Globus pallidus (tissue), 1 donor: ENCODE data around the gene PPP1R1B.
"Not testable (repeated sequence)": the region's sequence is repeated elsewhere in the genome, so short reads cannot be mapped to it uniquely, and the experiment has no call there.

Source experiments
- DNase-seq: peaks from one replicate; pipeline ENCODE4 v3.0.0-alpha.2; 2015; ENCODE audit warnings: low spot score

Gene PPP1R1B

DNA sequence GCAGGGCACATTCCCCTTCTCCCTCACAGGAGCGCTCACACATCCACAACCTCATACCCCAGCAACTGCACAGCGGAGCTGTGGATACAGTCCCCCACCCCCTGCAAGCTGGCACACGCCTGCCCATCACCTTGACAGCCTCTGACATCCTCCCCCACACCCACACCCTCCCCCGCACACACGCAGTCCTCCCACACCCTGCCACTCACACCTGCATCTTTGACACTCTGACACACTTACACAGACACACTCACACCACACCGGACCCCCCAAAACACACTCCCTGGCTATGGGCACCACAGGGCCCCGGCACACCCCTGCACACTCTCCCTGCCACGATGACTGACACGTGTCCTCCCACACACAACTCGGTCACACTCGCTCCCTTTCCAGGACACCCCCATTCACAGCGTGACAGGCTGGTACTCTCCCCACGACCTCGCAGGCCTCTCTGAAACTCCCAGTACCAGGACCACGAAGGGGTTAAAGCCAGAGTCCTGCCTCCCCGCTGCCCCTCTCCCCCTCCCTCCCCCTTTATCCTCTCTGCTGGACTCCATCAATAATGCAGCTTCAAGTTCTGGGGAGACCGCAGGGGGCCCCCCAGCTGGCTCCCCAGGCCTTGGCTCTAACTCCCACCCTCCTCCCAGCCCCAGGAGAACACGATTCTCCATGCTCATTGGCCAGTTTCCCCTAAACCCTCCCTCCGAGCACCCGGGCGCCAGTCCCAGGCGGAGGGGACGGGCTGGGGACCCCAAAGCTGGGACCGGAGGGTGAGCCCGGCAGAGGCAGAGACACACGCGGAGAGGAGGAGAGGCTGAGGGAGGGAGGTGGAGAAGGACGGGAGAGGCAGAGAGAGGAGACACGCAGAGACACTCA is at the start of gene PPP1R1B:
PPP1R1B (plus strand) TSS at position 782 of the 876 bp plus-strand sequence. CDS start 441 bp downstream, outside the sequence.
- no peak for DNase-seq

GRCh38 chr17:39578272-39578671 is 48.5 kb upstream of the PPP1R1B start:
- DNase-seq: no peak

- DNase-seq: no peak
Measured at GRCh38 chr17:39579318-39580081, 47.3 kb upstream of the PPP1R1B start.

DNA sequence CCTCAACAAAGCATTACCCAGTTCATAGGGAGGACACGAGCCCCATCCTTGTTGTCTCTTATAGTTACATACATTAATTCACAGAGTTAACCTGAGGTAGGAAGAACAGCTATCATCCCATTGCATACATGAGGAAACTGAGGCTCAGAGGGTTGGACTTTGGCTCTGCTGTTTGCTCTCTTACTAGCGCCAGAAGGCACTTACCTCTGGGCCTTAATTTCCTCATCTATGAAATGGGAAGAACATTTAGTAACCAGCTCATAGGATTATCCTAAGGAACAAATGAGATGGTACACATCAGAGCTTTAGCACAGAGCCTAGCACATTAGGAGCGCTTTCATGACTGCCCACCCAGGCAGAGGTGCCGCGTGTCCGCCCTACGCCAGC is 46.7 kb upstream of the PPP1R1B start:
- DNase-seq: no peak

GRCh38 chr17:39581071-39581758 is 45.5 kb upstream of the PPP1R1B start:
- no peak for DNase-seq

DNA sequence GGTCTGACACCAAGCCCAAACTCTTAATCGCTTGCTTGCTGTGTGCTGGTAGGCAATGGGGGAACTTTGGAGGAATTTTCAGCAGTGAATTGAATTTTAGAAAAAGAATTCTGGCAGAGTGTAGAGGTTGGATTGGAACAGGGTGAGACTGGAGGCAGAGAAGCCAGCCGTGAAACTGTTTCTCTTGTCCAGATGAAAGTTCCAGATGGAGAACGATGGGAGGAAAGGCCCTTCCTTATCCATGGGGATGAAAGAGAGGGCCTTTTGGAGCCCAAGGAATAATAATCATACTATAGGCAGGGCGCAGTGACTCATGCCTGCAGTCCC is 45.0 kb upstream of the PPP1R1B start:
- DNase-seq: no peak

DNA sequence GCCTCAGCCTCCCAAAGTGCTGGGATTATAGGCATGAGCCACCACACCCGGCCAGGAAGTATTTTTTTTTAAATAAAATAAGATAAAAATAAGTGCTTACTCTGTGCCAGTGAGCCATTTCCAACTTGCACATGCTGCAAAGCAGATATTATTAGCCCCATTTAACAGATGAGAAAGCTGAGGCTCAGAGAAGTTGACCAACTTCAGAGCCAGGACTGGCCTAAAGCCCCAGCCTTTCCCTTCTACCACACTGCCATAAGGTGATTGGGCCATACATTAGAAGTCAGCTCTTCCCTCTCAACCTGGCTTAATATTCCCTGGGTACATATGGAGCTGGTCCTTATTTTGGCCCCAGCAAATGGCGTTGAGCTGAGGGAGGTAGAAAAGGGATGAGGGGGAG is 44.1 kb upstream of the PPP1R1B start:
- DNase-seq: no peak

GRCh38 chr17:39590180-39590579 is 36.6 kb upstream of the PPP1R1B start:
- not testable (repeated sequence) for DNase-seq

- no peak for DNase-seq
Measured at GRCh38 chr17:39591958-39592954, 34.5 kb upstream of the PPP1R1B start.

DNA sequence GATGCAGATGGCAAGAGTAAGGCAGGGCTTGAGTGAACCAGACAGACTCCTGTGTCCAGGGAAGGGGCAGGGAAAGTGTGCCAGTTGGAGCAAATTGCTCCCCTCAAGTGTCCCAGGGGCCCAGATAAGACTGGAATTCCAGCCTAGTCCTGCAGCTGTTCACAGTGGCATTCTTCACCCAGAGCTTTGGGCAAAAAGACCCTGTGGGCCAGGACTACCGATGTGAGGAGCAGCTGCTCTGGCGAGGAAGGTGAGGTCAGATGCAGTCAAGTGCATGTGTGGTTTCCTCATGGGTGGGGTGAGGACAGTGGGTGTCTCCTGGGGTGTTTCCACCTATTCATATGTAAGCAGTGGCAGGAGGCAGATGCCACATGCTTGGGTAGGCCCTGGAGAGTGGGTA is 33.4 kb upstream of the PPP1R1B start:
- no peak for DNase-seq

DNA sequence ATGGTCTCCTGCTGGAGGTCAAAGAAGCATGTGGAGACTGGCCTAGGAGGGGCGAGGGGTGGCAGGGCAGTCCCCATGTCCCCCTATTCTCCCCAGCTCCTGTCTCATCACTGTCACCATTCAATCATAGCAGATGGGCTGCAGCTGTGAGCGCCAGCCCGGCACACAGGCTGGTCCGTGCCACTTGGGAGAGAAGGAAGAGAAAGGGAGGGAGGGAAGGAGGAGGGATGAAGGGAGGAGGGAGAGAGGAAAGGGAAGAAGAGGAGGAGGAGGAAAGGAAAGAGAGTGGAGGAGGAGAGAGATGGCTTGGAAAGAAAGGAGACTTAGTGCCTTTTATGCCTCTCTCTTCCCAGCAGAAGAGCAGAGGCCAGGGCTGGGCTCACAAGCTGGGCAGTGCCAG is 31.5 kb upstream of the PPP1R1B start:
- no peak for DNase-seq

- DNase-seq: no peak
Measured at GRCh38 chr17:39595928-39596510, 30.7 kb upstream of the PPP1R1B start.

DNA sequence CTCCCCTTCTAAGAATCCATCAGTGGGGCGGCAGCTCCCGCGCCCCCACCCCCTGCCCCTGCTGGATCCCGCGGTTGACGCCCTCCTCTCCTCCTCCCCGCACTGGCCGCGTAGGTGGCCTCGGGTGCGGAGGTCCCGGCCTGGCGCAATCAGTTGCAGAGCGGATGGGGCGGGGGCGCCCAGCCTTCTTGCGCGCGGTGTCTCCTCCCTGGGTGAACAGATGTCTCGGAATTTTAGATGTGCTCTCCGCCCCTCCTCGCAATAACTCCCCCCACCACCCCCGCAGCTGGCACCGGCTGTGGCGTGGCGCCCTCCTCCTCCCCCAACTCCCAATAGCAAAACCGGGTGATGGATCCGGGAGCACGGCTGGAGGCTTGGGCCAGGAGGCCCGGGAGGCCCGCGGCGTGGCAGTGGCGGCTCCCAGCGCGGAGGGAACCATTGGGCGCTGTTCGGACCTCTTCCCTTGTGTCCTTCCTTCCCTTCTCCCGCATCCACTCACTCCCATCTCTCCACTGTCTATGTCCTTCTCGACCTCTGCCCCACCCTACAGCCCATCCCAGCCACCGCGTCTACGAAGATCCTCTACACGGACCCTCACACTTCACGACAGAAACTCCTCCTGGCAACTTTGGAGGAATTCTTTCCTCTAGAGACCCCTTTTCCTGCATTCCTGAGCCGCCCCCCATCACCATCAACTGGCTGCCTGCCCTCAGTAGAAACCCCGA is 30.0 kb upstream of the PPP1R1B start:
- no peak for DNase-seq

- DNase-seq: no peak
Measured at GRCh38 chr17:39597372-39598046, 29.2 kb upstream of the PPP1R1B start.

DNA sequence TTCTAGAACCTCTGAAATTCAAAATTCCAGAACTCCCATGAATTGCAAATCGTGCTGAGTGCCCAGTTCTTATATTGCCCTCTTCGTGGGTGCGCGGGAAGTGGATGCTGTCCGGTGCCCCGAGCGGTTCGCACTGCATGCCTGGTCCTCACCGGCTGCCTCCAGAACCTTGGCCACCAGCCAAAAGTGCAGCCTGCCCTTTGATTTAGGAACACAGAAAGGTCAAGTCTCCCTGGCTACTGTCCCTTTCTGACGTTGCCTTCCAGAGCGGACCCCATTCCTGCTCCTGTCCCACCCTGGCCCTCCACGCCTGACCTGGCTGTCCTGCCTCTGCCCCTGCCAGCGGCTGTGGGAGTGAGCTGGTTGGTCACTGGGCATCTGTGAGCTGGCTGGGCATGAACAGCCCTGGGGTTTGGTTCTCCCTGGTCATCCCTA is 28.7 kb upstream of the PPP1R1B start:
- no peak for DNase-seq

DNA sequence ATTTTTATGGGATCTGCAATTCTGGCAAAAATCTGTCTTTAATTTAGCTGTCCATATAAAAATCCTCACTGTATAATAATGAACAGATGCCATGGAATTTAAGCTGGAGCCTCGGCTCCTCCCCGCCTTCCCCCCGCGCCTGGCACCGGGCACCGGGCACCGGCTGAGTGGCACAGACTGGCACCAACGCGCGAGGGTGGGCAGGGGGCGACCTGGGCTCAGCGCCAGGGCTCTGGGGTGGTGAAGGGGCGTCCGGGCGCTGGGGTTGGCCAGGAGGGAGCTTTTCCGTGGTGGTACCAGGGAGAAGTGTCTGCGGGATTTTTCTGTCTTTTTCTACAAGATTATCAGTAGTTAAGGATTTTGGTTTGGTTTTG is 28.1 kb upstream of the PPP1R1B start:
- DNase-seq: no peak

DNA sequence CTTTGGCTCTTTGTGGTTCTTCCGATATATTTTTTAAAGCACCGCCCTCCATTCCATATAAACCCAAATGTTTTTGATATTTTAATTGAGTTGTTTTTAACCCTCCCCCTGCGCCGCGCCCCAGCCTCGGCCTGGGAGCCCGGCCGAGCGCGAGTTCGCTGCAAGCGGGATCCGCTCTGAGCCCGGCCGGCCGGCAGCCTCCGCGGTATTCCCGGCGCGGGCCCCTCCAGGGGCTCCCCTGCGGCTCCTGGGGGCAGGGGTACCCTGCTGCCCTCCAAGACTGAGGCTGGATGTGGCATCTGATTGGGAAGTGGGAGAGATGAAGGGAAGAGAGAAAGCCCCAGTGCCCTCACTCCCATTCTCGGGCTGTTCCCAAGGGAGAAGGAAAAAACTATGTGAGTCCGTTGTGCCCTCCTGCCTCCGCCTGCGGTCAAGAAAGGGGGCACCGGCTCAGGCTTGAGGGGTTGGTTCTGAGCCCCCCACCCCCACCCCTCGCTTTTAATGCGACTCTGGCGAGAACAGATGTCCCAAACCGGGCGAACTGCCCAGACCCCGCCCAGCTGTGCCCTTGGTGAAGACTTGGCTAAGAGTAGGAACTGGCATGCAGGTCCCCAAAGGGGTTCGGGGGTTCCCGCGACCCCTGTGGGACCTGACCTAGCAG is 27.6 kb upstream of the PPP1R1B start:
- DNase-seq: no peak

- DNase-seq: no peak
Measured at GRCh38 chr17:39599665-39600231, 27.0 kb upstream of the PPP1R1B start.
